Choroid plexus epithelial cell (primary cell): ENCODE measurements around the gene CLDN24.

Experiments
- DNase-seq: peaks from one replicate; pipeline ENCODE4 v3.0.0-alpha.2; 2010; ENCODE audit warnings: low read depth
- H3K4me3 ChIP-seq: 2 replicates; pipeline ENCODE4 v1.5.1; 2011; ENCODE audit warnings: low read depth, mild to moderate bottlenecking, control low read depth, low read length, moderate library complexity
- CTCF ChIP-seq: conservative IDR thresholded peaks from 2 replicates; pipeline ENCODE4 v1.5.1; 2011; ENCODE audit warnings: low read depth, mild to moderate bottlenecking, control low read depth, inconsistent platforms, low read length, moderate library complexity

CLDN24 gene

DNA sequence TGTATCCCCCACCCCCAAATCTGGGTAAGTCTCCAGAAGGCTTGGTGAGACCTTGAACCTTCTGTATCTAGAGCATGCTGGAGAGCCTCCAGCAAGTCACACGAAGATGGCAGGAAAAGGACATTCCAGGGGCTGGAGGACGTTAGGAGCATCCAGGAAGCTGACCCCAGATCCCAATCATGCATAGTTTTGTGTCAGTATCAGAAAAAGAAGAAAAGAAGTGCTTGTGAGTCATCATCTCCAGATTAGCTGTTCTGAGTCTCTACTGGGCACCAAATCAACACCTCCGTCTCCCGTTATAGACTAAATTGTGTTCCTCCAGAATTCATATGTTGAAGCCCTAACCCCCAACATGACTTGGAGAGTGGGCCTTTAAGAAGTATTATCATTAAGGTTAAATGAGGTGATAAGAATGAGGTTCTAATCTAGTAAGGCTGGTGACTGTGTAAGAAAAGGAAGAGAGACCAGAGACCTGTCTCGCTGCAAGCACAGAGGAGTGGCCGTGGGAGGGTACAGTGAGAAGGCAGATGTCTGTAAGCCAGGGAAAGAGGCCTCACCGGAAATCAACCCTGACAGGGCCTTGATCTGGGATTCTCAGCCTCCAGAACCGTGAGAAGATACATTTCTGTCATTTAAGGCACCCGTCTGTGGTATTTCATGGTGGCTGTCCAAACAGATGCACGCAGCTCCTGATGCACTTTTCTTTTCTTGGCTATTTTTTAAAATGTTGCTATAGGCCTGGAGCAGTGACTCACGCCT is 38.1 kb upstream of the CLDN24 start:
- DNase-seq = peak; percentile 53
- no peak overlapping the region for H3K4me3 ChIP-seq

DNA sequence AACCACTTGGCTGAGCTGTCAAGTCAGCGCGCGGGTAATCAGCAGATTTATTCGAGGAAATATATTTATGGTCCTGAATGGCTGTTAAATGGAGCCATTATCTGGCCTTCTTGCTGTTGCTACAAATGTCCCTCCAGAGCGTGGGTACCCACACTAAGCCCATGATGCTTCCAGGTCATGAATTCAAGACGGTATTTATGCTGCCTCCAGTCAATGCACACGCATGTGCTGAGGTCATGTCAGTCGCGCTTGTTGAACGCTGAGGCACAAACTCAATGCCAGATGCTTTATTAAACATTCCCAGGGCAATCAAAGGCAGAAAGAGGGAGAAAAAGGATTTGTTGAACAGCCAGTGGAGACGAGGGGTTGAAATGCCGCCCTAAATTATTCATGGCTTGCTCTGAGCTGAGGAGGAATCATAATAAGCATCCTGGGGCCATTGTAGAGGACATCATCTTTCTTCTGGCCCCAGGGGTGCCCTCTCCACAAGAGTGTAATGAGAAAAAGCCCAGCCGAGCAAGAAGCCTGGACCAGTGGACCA is 36.1 kb upstream of the CLDN24 start:
- no peak for TF ChIP-seq CTCF
- no peak overlapping the region for H3K4me3 ChIP-seq
- no peak for DNase-seq

More for the DNA sequence above, 38.1 kb upstream of the CLDN24 start:
- TF ChIP-seq CTCF = no peak

DNA sequence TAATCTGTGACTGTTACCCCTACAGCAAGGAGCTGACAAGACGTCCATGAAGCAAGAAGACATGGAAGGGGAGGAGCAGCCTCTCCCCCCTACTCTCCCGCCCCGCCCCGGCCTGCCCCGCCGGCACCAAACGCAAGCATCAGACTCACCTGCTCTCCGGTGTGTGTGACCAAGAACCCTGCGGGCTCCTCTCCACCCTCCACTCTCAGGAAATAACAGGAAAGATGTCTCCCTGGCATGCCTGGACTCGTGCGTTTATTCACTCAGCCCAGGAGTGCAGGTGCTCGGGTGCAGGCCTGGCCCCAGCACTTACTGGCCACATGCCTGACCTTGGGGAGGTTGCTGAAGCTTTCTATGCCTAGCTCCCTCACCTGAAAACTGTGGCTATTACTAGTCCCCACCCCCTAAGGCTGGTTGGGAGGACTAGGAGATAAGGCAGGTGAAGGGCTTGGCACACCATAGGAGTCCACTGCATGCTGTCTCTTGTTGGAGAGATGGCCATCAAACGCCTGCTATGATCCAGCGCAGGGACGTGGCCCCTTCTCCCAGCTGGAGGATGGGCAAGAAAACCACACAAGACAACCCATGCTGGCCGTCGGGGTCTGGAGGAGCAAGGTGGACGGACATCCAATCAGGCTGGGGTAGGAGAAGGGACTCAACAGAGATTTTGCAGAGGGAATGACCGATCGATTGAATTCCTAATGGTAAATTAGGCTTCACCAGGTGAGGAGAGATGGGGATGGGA is 34.9 kb upstream of the CLDN24 start:
- H3K4me3 ChIP-seq = no peak overlapping the region
- DNase-seq = no peak
- no peak for TF ChIP-seq CTCF

GRCh38 chr4:183356173-183356830 is 34.1 kb upstream of the CLDN24 start:
- no peak overlapping the region for H3K4me3 ChIP-seq
- DNase-seq = no peak
- TF ChIP-seq CTCF = no peak

DNA sequence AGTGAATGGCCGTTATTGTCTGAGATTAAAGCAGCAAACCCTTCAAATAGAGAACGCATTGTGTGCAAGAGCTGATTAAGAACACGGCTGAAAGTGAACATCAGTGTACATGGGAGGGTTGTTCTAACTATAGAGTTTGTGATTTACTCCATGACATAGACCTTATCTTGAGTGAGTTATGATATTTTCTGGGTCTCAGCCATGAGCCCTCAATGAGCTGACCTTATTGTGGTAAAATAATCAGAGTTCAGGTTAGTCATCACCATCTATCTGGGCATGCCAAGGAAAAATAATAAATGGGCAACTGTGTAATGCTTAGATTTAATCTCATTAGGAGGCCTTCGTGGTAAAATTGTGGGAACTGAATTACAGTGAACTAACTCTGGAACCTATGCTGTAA is 33.2 kb upstream of the CLDN24 start:
- no peak for DNase-seq
- no peak overlapping the region for H3K4me3 ChIP-seq

GRCh38 chr4:183354219-183354618 is 32.0 kb upstream of the CLDN24 start:
- TF ChIP-seq CTCF = no peak
- H3K4me3 ChIP-seq = no peak overlapping the region
- DNase-seq = no peak

More for the DNA sequence above, 33.2 kb upstream of the CLDN24 start:
- TF ChIP-seq CTCF = no peak
